PC-3 (cell line): Measurements from ENCODE around the gene NCOA7. TPM values are rescaled to one million over a fixed set of nuclear protein-coding genes. Genes with fewer than 3 reads are reported as not detected.

Experiments used
- ATAC-seq: fragments of 200-7000 bp; cut with Tn5 transposase; 2 replicates; pipeline ENCODE4 v1.9.1; 2020; ENCODE audit warnings: mild to moderate bottlenecking, moderate library complexity
- BruUV-seq: library from RNA; stranded (reverse); fragments of 400-500 nt; replicated peaks from 2 replicates; lab custom pipeline; 2021; lab: Mats Ljungman, UMichigan
- CTCF ChIA-PET: fragments of 300-600 bp; sonication (Branson Sonifier 250); formaldehyde crosslinking; loops from one replicate; lab custom pipeline; 2022; ENCODE audit warnings: antibody characterized with exemption; lab: Charles Lee
- POLR2A ChIA-PET: fragments of 300-600 bp; sonication (Branson Sonifier 250); formaldehyde crosslinking; loops from one replicate; lab custom pipeline; 2022; ENCODE audit warnings: antibody characterized with exemption; ENCODE audit not compliant: unreplicated experiment; lab: Charles Lee
- DNase-seq: peaks from one replicate; pipeline ENCODE4 v3.0.0-alpha.2; 2015
- H2AFZ ChIP-seq: fragments of 300-600 bp; sonication (generic); 2 replicates; pipeline ENCODE4 v1.6.0; 2016; ENCODE audit warnings: antibody characterized with exemption, low read length
- H3F3A ChIP-seq: fragments of 300-600 bp; sonication (generic); one replicate; pipeline ENCODE4 v1.6.0; 2017; ENCODE audit warnings: antibody characterized with exemption, low read length, control low read depth, mild to moderate bottlenecking; ENCODE audit not compliant: unreplicated experiment
- H3K27ac ChIP-seq: fragments of 300-600 bp; sonication (generic); 2 replicates; pipeline ENCODE4 v1.5.1; 2016; ENCODE audit warnings: mild to moderate bottlenecking, low read length
- H3K27me3 ChIP-seq: fragments of 300-600 bp; sonication (generic); 2 replicates; pipeline ENCODE4 v1.6.1; 2016; ENCODE audit warnings: low read length, mixed read lengths
- H3K36me3 ChIP-seq: fragments of 300-600 bp; sonication (generic); 2 replicates; pipeline ENCODE4 v1.6.1; 2016; ENCODE audit warnings: low read depth, mixed run types, low read length, mixed read lengths
- H3K4me1 ChIP-seq: fragments of 300-600 bp; sonication (generic); 2 replicates; pipeline ENCODE4 v1.5.1; 2016; ENCODE audit warnings: low read length; ENCODE audit not compliant: insufficient read depth
- H3K4me2 ChIP-seq: fragments of 300-600 bp; sonication (generic); 2 replicates; pipeline ENCODE4 v1.6.0; 2016; ENCODE audit warnings: low read length
- H3K4me3 ChIP-seq: fragments of 300-600 bp; sonication (generic); 2 replicates; pipeline ENCODE4 v1.5.1; 2016; ENCODE audit warnings: mild to moderate bottlenecking, low read length, mixed read lengths
- H3K79me2 ChIP-seq: fragments of 300-600 bp; sonication (generic); 2 replicates; pipeline ENCODE4 v1.6.1; 2017; ENCODE audit warnings: low read length, mixed read lengths
- H3K9ac ChIP-seq: fragments of 300-600 bp; sonication (generic); 2 replicates; pipeline ENCODE4 v1.6.0; 2016; ENCODE audit warnings: mild to moderate bottlenecking, low read length
- H3K9me2 ChIP-seq: fragments of 300-600 bp; sonication (generic); replicated peaks from 2 replicates; pipeline ENCODE4 v1.6.1; 2016; ENCODE audit warnings: mixed run types, low read length, mixed read lengths
- H3K9me3 ChIP-seq: fragments of 300-600 bp; sonication (generic); 2 replicates; pipeline ENCODE4 v1.6.1; 2016; ENCODE audit warnings: low read length, mixed read lengths
- H4K20me1 ChIP-seq: fragments of 300-600 bp; sonication (generic); 2 replicates; pipeline ENCODE4 v1.6.1; 2016; ENCODE audit warnings: low read length, mixed read lengths
- CTCF ChIP-seq: fragments of 300-600 bp; sonication (generic); conservative IDR thresholded peaks from 2 replicates; pipeline ENCODE4 v1.5.1; 2017; ENCODE audit warnings: antibody characterized with exemption, low read depth, mild to moderate bottlenecking, low read length
- EZH2 ChIP-seq: fragments of 300-600 bp; sonication (generic); IDR thresholded peaks from one replicate; pipeline ENCODE4 v1.6.1; 2017; ENCODE audit warnings: antibody characterized with exemption, mild to moderate bottlenecking, low read length; ENCODE audit not compliant: unreplicated experiment
- EZH2phosphoT487 ChIP-seq: fragments of 300-600 bp; sonication (generic); IDR thresholded peaks from 2 replicates; pipeline ENCODE4 v1.6.1; 2018; ENCODE audit warnings: mild to moderate bottlenecking, antibody characterized with exemption, low read length, borderline replicate concordance
- intact Hi-C: fragments of 100-400 bp; cut with micrococcal nuclease; formaldehyde crosslinking; loops from 2 replicates; pipeline ENCODE4 v1.9.0; 2023
- total RNA-seq: library from RNA; depleted of rRNA; stranded (reverse); fragments of >200 nt; gene quantifications from 2 replicates; pipeline ENCODE4 v1.2.3, GENCODE V29; 2014

NCOA7 gene
- total RNA-seq, 1 experiment from 2014 or later, result 13.4 TPM

DNA sequence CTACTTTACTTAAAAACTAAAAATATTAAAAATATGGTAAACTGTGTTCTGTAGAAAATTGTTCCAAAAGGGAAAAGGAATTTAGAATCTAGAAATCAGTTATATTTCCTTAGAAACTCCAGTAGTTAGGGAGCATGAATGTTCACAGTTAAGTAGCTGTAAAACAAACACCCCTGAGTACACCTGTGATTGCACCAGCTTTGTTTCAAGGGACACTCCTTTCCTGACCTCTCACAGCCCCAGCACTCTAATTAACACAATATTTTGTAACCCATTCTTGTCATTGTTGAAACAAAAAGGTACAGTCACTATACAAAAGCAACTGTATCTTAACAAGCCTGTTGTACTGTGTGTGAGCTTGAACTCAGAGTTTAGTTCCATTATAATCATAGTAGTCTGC, 72.3 kb downstream of the NCOA7 start:
- peaks cover 12% of the 10 kb centered on the region for H3K4me1 ChIP-seq
- no peaks in the 10 kb centered on the region for H3K9me3 ChIP-seq
- H3K27ac ChIP-seq, result no peak overlapping the region
- H3K36me3 ChIP-seq, result no peaks in the 10 kb centered on the region
- no peaks in the 10 kb centered on the region for H3K9me2 ChIP-seq
- no peak overlapping the region for H2AFZ ChIP-seq
- H3F3A ChIP-seq, result no peaks in the 10 kb centered on the region
- no peak overlapping the region for H3K4me2 ChIP-seq
- H3K27me3 ChIP-seq, result no peaks in the 10 kb centered on the region
- BruUV-seq, result no TSS peak
- no peaks in the 10 kb centered on the region for H4K20me1 ChIP-seq
- no peak for TF ChIP-seq CTCF
- no peak for TF ChIP-seq EZH2
- TF ChIP-seq EZH2phosphoT487, result no peak
- no peaks in the 10 kb centered on the region for H3K79me2 ChIP-seq
- CTCF ChIA-PET, result no interaction called here
- H3K4me3 ChIP-seq, result no peak overlapping the region
- intact Hi-C loops, result no loop called here
- ATAC-seq, result no peak
- POLR2A ChIA-PET, result interaction anchor here (1.0 kb wide), 1 partner anchor 9 kb away, joined by 3 read pairs; no protein-coding TSS in a partner anchor
- DNase-seq, result no peak
- no peak overlapping the region for H3K9ac ChIP-seq

- no peaks in the 10 kb centered on the region for H3K9me2 ChIP-seq
- no TSS peak for BruUV-seq
- ChIA-PET CTCF (no interaction called here), POLR2A (no interaction called here)
- H3F3A ChIP-seq, result no peaks in the 10 kb centered on the region
- H3K27ac ChIP-seq, result no peak overlapping the region
- intact Hi-C loops, result no loop called here
- H3K9ac ChIP-seq, result no peak overlapping the region
- peaks cover 18% of the 10 kb centered on the region for H3K4me1 ChIP-seq
- DNase-seq (no peak), ATAC-seq (no peak)
- H3K4me3 ChIP-seq, result no peak overlapping the region
- H2AFZ ChIP-seq, result no peak overlapping the region
- TF ChIP-seq EZH2 (no peak), EZH2phosphoT487 (no peak), CTCF (no peak)
- H3K36me3 ChIP-seq, result no peaks in the 10 kb centered on the region
- no peaks in the 10 kb centered on the region for H3K9me3 ChIP-seq
- no peaks in the 10 kb centered on the region for H3K27me3 ChIP-seq
- H3K79me2 ChIP-seq, result no peaks in the 10 kb centered on the region
- no peaks in the 10 kb centered on the region for H4K20me1 ChIP-seq
- H3K4me2 ChIP-seq, result no peak overlapping the region
These were observed 74.3 kb downstream of the NCOA7 start for GRCh38 chr6:125865015-125865414.

GRCh38 chr6:125866433-125866832, 75.7 kb downstream of the NCOA7 start:
- ATAC-seq (no peak), DNase-seq (no peak)
- H3K27ac ChIP-seq, result no peak overlapping the region
- no peaks in the 10 kb centered on the region for H4K20me1 ChIP-seq
- no peaks in the 10 kb centered on the region for H3K79me2 ChIP-seq
- no peaks in the 10 kb centered on the region for H3K36me3 ChIP-seq
- no peak overlapping the region for H3K4me3 ChIP-seq
- no peaks in the 10 kb centered on the region for H3K27me3 ChIP-seq
- CTCF ChIA-PET, result no interaction called here
- no TSS peak for BruUV-seq
- TF ChIP-seq EZH2, result no peak
- no peak for TF ChIP-seq EZH2phosphoT487
- TF ChIP-seq CTCF, result no peak
- intact Hi-C loops, result no loop called here
- H2AFZ ChIP-seq, result no peak overlapping the region
- H3K9me2 ChIP-seq, result no peaks in the 10 kb centered on the region
- no peaks in the 10 kb centered on the region for H3K9me3 ChIP-seq
- peaks cover 24% of the 10 kb centered on the region for H3K4me1 ChIP-seq
- POLR2A ChIA-PET, result no interaction called here
- no peak overlapping the region for H3K4me2 ChIP-seq
- no peak overlapping the region for H3K9ac ChIP-seq
- no peaks in the 10 kb centered on the region for H3F3A ChIP-seq
